MCF 10A (cell line): ENCODE results near the gene MAGEE1. TPM values are rescaled to one million over a fixed set of nuclear protein-coding genes. Genes with fewer than 3 reads are reported as not detected.

Experiments
- Bru-seq: library from RNA; stranded (reverse); fragments of 400-500 nt; gene quantifications from one replicate; lab custom pipeline; 2021; lab: Mats Ljungman, UMichigan
- BruChase-seq, 2 experiments: library from RNA; stranded (reverse); fragments of 400-500 nt; gene quantifications; one replicate each; lab custom pipeline; 2021; lab: Mats Ljungman, UMichigan
- BruUV-seq: library from RNA; stranded (reverse); fragments of 400-500 nt; replicated peaks from 2 replicates; lab custom pipeline; 2021; lab: Mats Ljungman, UMichigan
- CTCF ChIA-PET: fragments of 300-600 bp; sonication (Branson Sonifier 250); formaldehyde crosslinking; extraction: SDS; loops from one replicate; lab custom pipeline; 2021; ENCODE audit warnings: antibody characterized with exemption, inconsistent platforms; lab: Yijun Ruan, JAX
- POLR2A ChIA-PET: fragments of 300-600, 350-650 bp; sonication (Branson Sonifier 250); formaldehyde crosslinking; extraction: SDS; loops from one replicate; lab custom pipeline; 2020; ENCODE audit warnings: antibody characterized with exemption, inconsistent platforms; lab: Yijun Ruan, JAX
- DNase-seq: peaks from one replicate; pipeline ENCODE4 v3.0.0-alpha.2; 2018; ENCODE audit not compliant: unreplicated experiment
- H3K27ac Mint-ChIP-seq: one replicate; pipeline ENCODE4 v1.8.0; 2022; ENCODE audit warnings: mild to moderate bottlenecking, low read depth, mixed read lengths; ENCODE audit not compliant: unreplicated experiment
- H3K27me3 Mint-ChIP-seq: one replicate; pipeline ENCODE4 v1.8.0; 2022; ENCODE audit warnings: mixed read lengths; ENCODE audit not compliant: insufficient read depth, unreplicated experiment
- H3K36me3 Mint-ChIP-seq: one replicate; pipeline ENCODE4 v1.8.0; 2022; ENCODE audit warnings: mild to moderate bottlenecking, moderate library complexity, mixed read lengths; ENCODE audit not compliant: insufficient read depth, unreplicated experiment
- H3K4me1 Mint-ChIP-seq: one replicate; pipeline ENCODE4 v1.8.0; 2022; ENCODE audit warnings: mixed read lengths; ENCODE audit not compliant: insufficient read depth, unreplicated experiment
- H3K4me3 Mint-ChIP-seq: one replicate; pipeline ENCODE4 v1.8.0; 2022; ENCODE audit warnings: mild to moderate bottlenecking, moderate library complexity, mixed read lengths; ENCODE audit not compliant: unreplicated experiment
- H3K9me3 Mint-ChIP-seq: one replicate; pipeline ENCODE4 v1.8.0; 2022; ENCODE audit warnings: mixed read lengths; ENCODE audit not compliant: unreplicated experiment
- intact Hi-C: fragments of 100-400 bp; cut with micrococcal nuclease; formaldehyde crosslinking; loops from 2 replicates; pipeline ENCODE4 v1.14.1; 2022
- long read RNA-seq: library from polyadenylated mRNA; stranded (forward); transcript quantifications from one replicate; pipeline ENCODE4 v2.0.0, GENCODE V29; 2022
- total RNA-seq: library from RNA; stranded (reverse); gene quantifications from 2 replicates; pipeline ENCODE4 v1.2.3, GENCODE V29; 2022
- TF ChIP-seq, protein P1 (sequence below): fragments of 200-600 bp; IDR thresholded peaks from one replicate; pipeline ENCODE4 v1.8.0; 2022; ENCODE audit warnings: antibody characterized with exemption, mild to moderate bottlenecking; ENCODE audit not compliant: unreplicated experiment

MAGEE1 gene, protein sequence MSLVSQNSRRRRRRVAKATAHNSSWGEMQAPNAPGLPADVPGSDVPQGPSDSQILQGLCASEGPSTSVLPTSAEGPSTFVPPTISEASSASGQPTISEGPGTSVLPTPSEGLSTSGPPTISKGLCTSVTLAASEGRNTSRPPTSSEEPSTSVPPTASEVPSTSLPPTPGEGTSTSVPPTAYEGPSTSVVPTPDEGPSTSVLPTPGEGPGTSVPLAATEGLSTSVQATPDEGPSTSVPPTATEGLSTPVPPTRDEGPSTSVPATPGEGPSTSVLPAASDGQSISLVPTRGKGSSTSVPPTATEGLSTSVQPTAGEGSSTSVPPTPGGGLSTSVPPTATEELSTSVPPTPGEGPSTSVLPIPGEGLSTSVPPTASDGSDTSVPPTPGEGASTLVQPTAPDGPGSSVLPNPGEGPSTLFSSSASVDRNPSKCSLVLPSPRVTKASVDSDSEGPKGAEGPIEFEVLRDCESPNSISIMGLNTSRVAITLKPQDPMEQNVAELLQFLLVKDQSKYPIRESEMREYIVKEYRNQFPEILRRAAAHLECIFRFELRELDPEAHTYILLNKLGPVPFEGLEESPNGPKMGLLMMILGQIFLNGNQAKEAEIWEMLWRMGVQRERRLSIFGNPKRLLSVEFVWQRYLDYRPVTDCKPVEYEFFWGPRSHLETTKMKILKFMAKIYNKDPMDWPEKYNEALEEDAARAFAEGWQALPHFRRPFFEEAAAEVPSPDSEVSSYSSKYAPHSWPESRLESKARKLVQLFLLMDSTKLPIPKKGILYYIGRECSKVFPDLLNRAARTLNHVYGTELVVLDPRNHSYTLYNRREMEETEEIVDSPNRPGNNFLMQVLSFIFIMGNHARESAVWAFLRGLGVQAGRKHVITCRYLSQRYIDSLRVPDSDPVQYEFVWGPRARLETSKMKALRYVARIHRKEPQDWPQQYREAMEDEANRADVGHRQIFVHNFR
- 0.47 and 0.79 TPM in 2 replicates for total RNA-seq
- percentile 31 among the genes with signal in this experiment for Bru-seq, nascent RNA
- BruChase-seq, experiment 1, labeled RNA remaining after a 6-hour chase = percentile 34 among the genes with signal in this experiment
- BruChase-seq, experiment 2, labeled RNA remaining after a 2-hour chase = percentile 48 among the genes with signal in this experiment
- long read RNA-seq = 0 reads

DNA sequence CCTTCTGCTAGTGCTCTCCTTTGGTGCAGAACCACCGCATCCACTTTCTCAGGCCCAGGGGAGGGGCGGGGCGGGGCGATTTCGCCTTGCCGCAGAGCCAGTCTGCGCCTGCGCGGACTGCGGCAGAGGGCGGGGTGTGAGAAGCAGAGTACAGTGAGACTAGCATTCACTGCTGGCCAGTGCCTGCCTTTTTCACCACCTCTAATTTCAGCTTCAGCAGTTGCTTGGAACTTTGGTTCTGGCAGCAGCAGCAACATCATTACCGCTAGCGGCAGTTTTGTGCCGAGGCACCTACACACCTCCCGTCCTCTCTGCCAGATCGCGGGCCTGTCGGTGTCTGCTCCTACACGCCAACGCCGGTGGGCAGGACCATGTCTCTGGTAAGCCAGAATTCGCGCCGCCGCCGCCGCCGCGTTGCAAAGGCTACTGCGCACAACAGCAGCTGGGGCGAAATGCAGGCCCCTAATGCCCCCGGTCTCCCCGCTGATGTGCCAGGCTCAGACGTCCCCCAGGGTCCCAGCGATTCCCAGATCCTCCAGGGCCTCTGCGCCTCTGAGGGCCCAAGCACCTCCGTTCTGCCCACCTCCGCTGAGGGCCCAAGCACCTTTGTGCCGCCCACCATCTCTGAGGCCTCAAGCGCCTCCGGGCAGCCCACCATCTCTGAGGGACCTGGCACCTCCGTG is at the start of gene MAGEE1:
TSS of gene MAGEE1 (plus strand) at position 151 of the 683 bp plus-strand sequence. CDS start at position 372, 221 bp downstream.
- ChIA-PET POLR2A (interaction anchor here (0.8 kb wide), 1 partner anchor 13 kb away, joined by 3 read pairs; no protein-coding TSS in a partner anchor), CTCF (interaction anchor here (0.5 to 1.2 kb wide), 3 partner anchors 11 to 149 kb away, joined by 3 to 7 read pairs (median 6); no protein-coding TSS in a partner anchor)
- no TSS peak for BruUV-seq

DNA sequence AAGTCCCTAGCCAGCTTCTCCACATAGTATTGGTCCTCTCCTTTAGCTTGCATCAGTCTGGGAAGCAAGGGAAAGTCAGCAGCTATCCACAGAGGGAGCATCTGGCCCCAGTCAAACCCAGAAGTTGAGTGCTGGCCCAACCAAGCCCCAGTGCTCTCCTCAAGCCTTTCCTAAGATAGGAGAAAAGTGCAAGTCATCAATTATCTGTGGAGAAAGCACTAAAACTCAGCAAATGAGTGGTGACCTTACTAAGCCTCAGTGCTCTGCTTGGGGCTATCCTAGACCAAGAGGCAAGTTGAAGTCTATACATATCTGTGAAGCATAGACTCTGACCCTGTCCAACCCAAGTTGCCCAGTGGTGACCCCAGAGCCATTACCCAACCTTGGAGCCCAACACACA is 28.5 kb upstream of the MAGEE1 start:
- H3K27me3 Mint-ChIP-seq = no peaks in the 10 kb centered on the region
- POLR2A ChIA-PET = no interaction called here
- CTCF ChIA-PET = no interaction called here
- no peak overlapping the region for H3K27ac Mint-ChIP-seq
- intact Hi-C loops = no loop called here
- no TSS peak for BruUV-seq
- TF ChIP-seq, protein P1, sequence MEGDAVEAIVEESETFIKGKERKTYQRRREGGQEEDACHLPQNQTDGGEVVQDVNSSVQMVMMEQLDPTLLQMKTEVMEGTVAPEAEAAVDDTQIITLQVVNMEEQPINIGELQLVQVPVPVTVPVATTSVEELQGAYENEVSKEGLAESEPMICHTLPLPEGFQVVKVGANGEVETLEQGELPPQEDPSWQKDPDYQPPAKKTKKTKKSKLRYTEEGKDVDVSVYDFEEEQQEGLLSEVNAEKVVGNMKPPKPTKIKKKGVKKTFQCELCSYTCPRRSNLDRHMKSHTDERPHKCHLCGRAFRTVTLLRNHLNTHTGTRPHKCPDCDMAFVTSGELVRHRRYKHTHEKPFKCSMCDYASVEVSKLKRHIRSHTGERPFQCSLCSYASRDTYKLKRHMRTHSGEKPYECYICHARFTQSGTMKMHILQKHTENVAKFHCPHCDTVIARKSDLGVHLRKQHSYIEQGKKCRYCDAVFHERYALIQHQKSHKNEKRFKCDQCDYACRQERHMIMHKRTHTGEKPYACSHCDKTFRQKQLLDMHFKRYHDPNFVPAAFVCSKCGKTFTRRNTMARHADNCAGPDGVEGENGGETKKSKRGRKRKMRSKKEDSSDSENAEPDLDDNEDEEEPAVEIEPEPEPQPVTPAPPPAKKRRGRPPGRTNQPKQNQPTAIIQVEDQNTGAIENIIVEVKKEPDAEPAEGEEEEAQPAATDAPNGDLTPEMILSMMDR = no peak
- no peaks in the 10 kb centered on the region for H3K36me3 Mint-ChIP-seq
- no peak overlapping the region for H3K4me3 Mint-ChIP-seq
- no peak for DNase-seq
- no peaks in the 10 kb centered on the region for H3K4me1 Mint-ChIP-seq
- H3K9me3 Mint-ChIP-seq = peaks cover 6% of the 10 kb centered on the region

More for the DNA sequence above, at the start of gene MAGEE1:
- DNase-seq = peak; percentile 66
- Mint-ChIP-seq H3K9me3 (no peaks in the 10 kb centered on the region), H3K4me3 (peak within 1 kb of the TSS; percentile 85), H3K4me1 (no peaks in the 10 kb centered on the region), H3K27me3 (no peaks in the 10 kb centered on the region), H3K36me3 (no peaks in the 10 kb centered on the region), H3K27ac (no peak within 1 kb of the TSS)
- TF ChIP-seq, protein P1 = no peak
- intact Hi-C loops = no loop called here

DNA sequence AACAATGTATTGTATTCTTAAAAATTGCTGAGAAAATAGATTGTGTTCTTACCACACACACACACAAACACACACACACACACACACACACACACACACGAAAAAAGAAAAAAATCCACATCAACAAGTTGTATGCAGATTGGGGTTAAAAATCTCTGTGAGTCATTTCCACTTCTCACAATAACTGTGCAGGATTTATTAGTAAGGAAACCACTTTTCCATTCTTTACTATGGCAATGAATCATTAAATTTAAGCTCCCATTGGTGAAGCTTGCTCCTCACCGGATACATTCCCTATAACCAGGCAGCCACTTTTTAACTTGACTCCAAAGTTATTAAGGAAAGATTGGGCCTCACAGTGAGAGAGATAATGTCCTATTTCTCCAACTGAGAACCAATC is 19.7 kb upstream of the MAGEE1 start:
- no TSS peak for BruUV-seq
- CTCF ChIA-PET = no interaction called here
- POLR2A ChIA-PET = interaction anchor here (0.7 kb wide), 1 partner anchor 27 kb away, joined by 3 read pairs; no protein-coding TSS in a partner anchor

More for the DNA sequence above, 19.7 kb upstream of the MAGEE1 start:
- Mint-ChIP-seq H3K27me3 (peaks cover 10% of the 10 kb centered on the region), H3K27ac (no peak overlapping the region), H3K9me3 (no peaks in the 10 kb centered on the region), H3K36me3 (no peaks in the 10 kb centered on the region), H3K4me1 (no peaks in the 10 kb centered on the region), H3K4me3 (no peak overlapping the region)
- intact Hi-C loops = no loop called here
- no peak for DNase-seq
- TF ChIP-seq, protein P1 = no peak
